GM18519 (cell line): ENCODE measurements around the gene DEFB128.
"Not testable (repeated sequence)": the region's sequence is repeated elsewhere in the genome, so short reads cannot be mapped to it uniquely, and the experiment has no call there.

ENCODE experiments used
- ATAC-seq: cut with Tn5 transposase; IDR thresholded peaks from one replicate; pipeline ENCODE4 v1.9.1; 2021; ENCODE audit warnings: mild to moderate bottlenecking, moderate library complexity; ENCODE audit not compliant: unreplicated experiment, low FRiP score

The DEFB128 gene

GRCh38 chr20:189611-190010 is at the start of gene DEFB128:
Gene DEFB128, minus strand, starts transcription at chr20:189711. Its CDS starts 88 bp downstream, at chr20:189623.
- ATAC-seq: no peak

- no peak for ATAC-seq
Observed at GRCh38 chr20:237929-238328, 48.4 kb upstream of the DEFB128 start.

- no peak for ATAC-seq
Observed at GRCh38 chr20:237489-237888, 48.0 kb upstream of the DEFB128 start.

GRCh38 chr20:235891-236290 is 46.4 kb upstream of the DEFB128 start:
- no peak for ATAC-seq

GRCh38 chr20:227439-228105 is 38.1 kb upstream of the DEFB128 start:
- ATAC-seq: no peak

GRCh38 chr20:226958-227357 is 37.4 kb upstream of the DEFB128 start, which contains the start of gene DEFB129:
Gene DEFB129, plus strand, starts transcription at chr20:227258. Its CDS starts 31 bp downstream, at chr20:227289.
- no peak for ATAC-seq

- ATAC-seq: not testable (repeated sequence)
Observed at GRCh38 chr20:225879-226278, 36.4 kb upstream of the DEFB128 start.

- no peak for ATAC-seq
Observed at GRCh38 chr20:221258-221830, 31.8 kb upstream of the DEFB128 start.

- no peak for ATAC-seq
Observed at GRCh38 chr20:219290-220115, 30.0 kb upstream of the DEFB128 start.

GRCh38 chr20:217266-217665 is 27.8 kb upstream of the DEFB128 start:
- no peak for ATAC-seq

GRCh38 chr20:215796-216195 is 26.3 kb upstream of the DEFB128 start:
- no peak for ATAC-seq

- ATAC-seq: no peak
Observed at GRCh38 chr20:214383-214782, 24.9 kb upstream of the DEFB128 start.

GRCh38 chr20:210809-211502 is 21.4 kb upstream of the DEFB128 start:
- no peak for ATAC-seq

GRCh38 chr20:208942-209566 is 19.5 kb upstream of the DEFB128 start:
- no peak for ATAC-seq

GRCh38 chr20:203630-204029 is 14.1 kb upstream of the DEFB128 start:
- ATAC-seq: not testable (repeated sequence)

- no peak for ATAC-seq
Observed at GRCh38 chr20:199996-200395, 10.5 kb upstream of the DEFB128 start.

GRCh38 chr20:198225-198624 is 8.7 kb upstream of the DEFB128 start:
- ATAC-seq: no peak

- no peak for ATAC-seq
Observed at GRCh38 chr20:187733-188132, 1.8 kb downstream of the DEFB128 start.

GRCh38 chr20:184288-184687 is 5.2 kb downstream of the DEFB128 start:
- no peak for ATAC-seq

- no peak for ATAC-seq
Observed at GRCh38 chr20:168876-169275, 20.6 kb downstream of the DEFB128 start.
